Activated naive CD4-positive, alpha-beta T cell treated with anti-CD3 and anti-CD28 coated beads for 36 hours (primary cell): ENCODE results near the gene RNPEPL1. TPM values are rescaled to one million over a fixed set of nuclear protein-coding genes. Genes with fewer than 3 reads are reported as not detected.
"Not testable (repeated sequence)": the region's sequence is repeated elsewhere in the genome, so short reads cannot be mapped to it uniquely, and the experiment has no call there.

Experiments
- CTCF ChIA-PET: fragments of 350-600 bp; sonication (Branson Sonifier 250); formaldehyde crosslinking; loops from one replicate; lab custom pipeline; 2021; ENCODE audit warnings: antibody characterized with exemption; lab: Charles Lee
- DNase-seq: peaks from one replicate; pipeline ENCODE4 v3.0.0-alpha.2; 2020
- H3K27ac Mint-ChIP-seq: one replicate; pipeline ENCODE4 v1.8.0; 2021; ENCODE audit warnings: mild to moderate bottlenecking, mixed read lengths
- H3K27me3 Mint-ChIP-seq: one replicate; pipeline ENCODE4 v1.8.0; 2021; ENCODE audit warnings: low read depth, mixed read lengths
- H3K36me3 Mint-ChIP-seq: one replicate; pipeline ENCODE4 v1.8.0; 2021; ENCODE audit warnings: low read depth, mixed read lengths
- H3K4me1 Mint-ChIP-seq: one replicate; pipeline ENCODE4 v1.8.0; 2021; ENCODE audit warnings: low read depth, mixed read lengths
- H3K4me3 Mint-ChIP-seq: one replicate; pipeline ENCODE4 v1.8.0; 2021; ENCODE audit warnings: mild to moderate bottlenecking, moderate library complexity, mixed read lengths
- H3K9me3 Mint-ChIP-seq: one replicate; pipeline ENCODE4 v1.8.0; 2021; ENCODE audit warnings: mixed read lengths
- intact Hi-C: fragments of 100-400 bp; cut with micrococcal nuclease; formaldehyde crosslinking; loops from one replicate; pipeline ENCODE4 v1.15.1; 2023
- total RNA-seq, 2 experiments: library from RNA; stranded (reverse); gene quantifications; one replicate each; pipeline ENCODE4 v1.2.3, GENCODE V29; 2021

RNPEPL1 gene
- total RNA-seq, 2 experiments from 2014 or later, result 40.3 to 44.3 TPM

GRCh38 chr2:240526521-240526920, 41.8 kb upstream of the RNPEPL1 start:
- peaks cover 23% of the 10 kb centered on the region for H3K9me3 Mint-ChIP-seq
- no peaks in the 10 kb centered on the region for H3K4me1 Mint-ChIP-seq
- intact Hi-C loops, result no loop called here
- CTCF ChIA-PET, result no interaction called here
- H3K4me3 Mint-ChIP-seq, result no peak overlapping the region
- peaks cover 75% of the 10 kb centered on the region for H3K36me3 Mint-ChIP-seq
- DNase-seq, result no peak
- H3K27ac Mint-ChIP-seq, result no peak overlapping the region
- no peaks in the 10 kb centered on the region for H3K27me3 Mint-ChIP-seq

GRCh38 chr2:240527153-240527750, 41.0 kb upstream of the RNPEPL1 start:
- no peak overlapping the region for H3K4me3 Mint-ChIP-seq

GRCh38 chr2:240528406-240529040, 39.8 kb upstream of the RNPEPL1 start:
- Mint-ChIP-seq H3K36me3 (peaks cover 78% of the 10 kb centered on the region), H3K4me1 (no peaks in the 10 kb centered on the region), H3K4me3 (no peak overlapping the region), H3K27ac (no peak overlapping the region), H3K27me3 (no peaks in the 10 kb centered on the region), H3K9me3 (peaks cover 37% of the 10 kb centered on the region)
- intact Hi-C loops, result no loop called here
- no peak for DNase-seq
- CTCF ChIA-PET, result interaction anchor here (0.8 kb wide), 1 partner anchor 14 kb away, joined by 3 read pairs; no protein-coding TSS in a partner anchor

More at GRCh38 chr2:240527153-240527750, 41.0 kb upstream of the RNPEPL1 start:
- H3K27ac Mint-ChIP-seq, result no peak overlapping the region
- H3K4me1 Mint-ChIP-seq, result no peaks in the 10 kb centered on the region
- H3K36me3 Mint-ChIP-seq, result peaks cover 78% of the 10 kb centered on the region
- intact Hi-C loops, result no loop called here
- peaks cover 31% of the 10 kb centered on the region for H3K9me3 Mint-ChIP-seq
- CTCF ChIA-PET, result no interaction called here
- no peaks in the 10 kb centered on the region for H3K27me3 Mint-ChIP-seq
- no peak for DNase-seq

- CTCF ChIA-PET, result interaction anchor here (0.8 kb wide), 1 partner anchor 15 kb away, joined by 3 read pairs; no protein-coding TSS in a partner anchor
- no peak for DNase-seq
- Mint-ChIP-seq H3K9me3 (peaks cover 40% of the 10 kb centered on the region), H3K27me3 (no peaks in the 10 kb centered on the region), H3K4me1 (no peaks in the 10 kb centered on the region), H3K4me3 (no peak overlapping the region), H3K36me3 (peaks cover 79% of the 10 kb centered on the region), H3K27ac (no peak overlapping the region)
- intact Hi-C loops, result no loop called here
Measured at GRCh38 chr2:240529344-240529999, 38.8 kb upstream of the RNPEPL1 start.

GRCh38 chr2:240530181-240530580, 38.1 kb upstream of the RNPEPL1 start:
- no peaks in the 10 kb centered on the region for H3K4me1 Mint-ChIP-seq
- intact Hi-C loops, result no loop called here
- H3K4me3 Mint-ChIP-seq, result no peak overlapping the region
- no peak for DNase-seq
- peaks cover 79% of the 10 kb centered on the region for H3K36me3 Mint-ChIP-seq
- CTCF ChIA-PET, result interaction anchor here (1.3 kb wide), 1 partner anchor 27 kb away, joined by 3 read pairs; no protein-coding TSS in a partner anchor
- H3K27me3 Mint-ChIP-seq, result no peaks in the 10 kb centered on the region
- H3K9me3 Mint-ChIP-seq, result peaks cover 35% of the 10 kb centered on the region
- H3K27ac Mint-ChIP-seq, result no peak overlapping the region

GRCh38 chr2:240531038-240531437, 37.2 kb upstream of the RNPEPL1 start:
- CTCF ChIA-PET, result interaction anchor here (1.3 kb wide), 1 partner anchor 26 kb away, joined by 3 read pairs; no protein-coding TSS in a partner anchor
- no peaks in the 10 kb centered on the region for H3K4me1 Mint-ChIP-seq
- intact Hi-C loops, result no loop called here

GRCh38 chr2:240532031-240532775, 36.1 kb upstream of the RNPEPL1 start:
- no peak for DNase-seq
- H3K27me3 Mint-ChIP-seq, result no peaks in the 10 kb centered on the region
- intact Hi-C loops, result no loop called here
- no peak overlapping the region for H3K4me3 Mint-ChIP-seq
- CTCF ChIA-PET, result no interaction called here
- H3K36me3 Mint-ChIP-seq, result peaks cover 72% of the 10 kb centered on the region
- H3K4me1 Mint-ChIP-seq, result no peaks in the 10 kb centered on the region
- no peak overlapping the region for H3K27ac Mint-ChIP-seq
- peaks cover 28% of the 10 kb centered on the region for H3K9me3 Mint-ChIP-seq

More at GRCh38 chr2:240531038-240531437, 37.2 kb upstream of the RNPEPL1 start:
- Mint-ChIP-seq H3K4me3 (no peak overlapping the region), H3K27me3 (no peaks in the 10 kb centered on the region), H3K27ac (no peak overlapping the region), H3K9me3 (peaks cover 30% of the 10 kb centered on the region), H3K36me3 (peaks cover 80% of the 10 kb centered on the region)
- no peak for DNase-seq

GRCh38 chr2:240538031-240538780, 30.1 kb upstream of the RNPEPL1 start:
- no peak for DNase-seq
- Mint-ChIP-seq H3K27ac (no peak overlapping the region), H3K27me3 (no peaks in the 10 kb centered on the region), H3K4me3 (no peak overlapping the region), H3K36me3 (peaks cover 57% of the 10 kb centered on the region), H3K9me3 (peaks cover 3% of the 10 kb centered on the region), H3K4me1 (peaks cover 6% of the 10 kb centered on the region)
- intact Hi-C loops, result no loop called here
- CTCF ChIA-PET, result no interaction called here

GRCh38 chr2:240539101-240539500, 29.2 kb upstream of the RNPEPL1 start:
- H3K27me3 Mint-ChIP-seq, H3K9me3 Mint-ChIP-seq, H3K27ac Mint-ChIP-seq, intact Hi-C loops, DNase-seq, H3K4me3 Mint-ChIP-seq, CTCF ChIA-PET, H3K4me1 Mint-ChIP-seq: not testable (repeated sequence)
- peaks cover 52% of the 10 kb centered on the region for H3K36me3 Mint-ChIP-seq

- CTCF ChIA-PET, result no interaction called here
- intact Hi-C loops, result no loop called here
Measured at GRCh38 chr2:240539906-240540305, 28.4 kb upstream of the RNPEPL1 start.

GRCh38 chr2:240551288-240551687, 17.0 kb upstream of the RNPEPL1 start:
- H3K27ac Mint-ChIP-seq, result no peak overlapping the region
- intact Hi-C loops, result no loop called here

More at GRCh38 chr2:240539906-240540305, 28.4 kb upstream of the RNPEPL1 start:
- peaks cover 48% of the 10 kb centered on the region for H3K36me3 Mint-ChIP-seq
- no peak for DNase-seq
- peaks cover 6% of the 10 kb centered on the region for H3K4me1 Mint-ChIP-seq
- no peak overlapping the region for H3K4me3 Mint-ChIP-seq
- H3K27ac Mint-ChIP-seq, result no peak overlapping the region
- no peaks in the 10 kb centered on the region for H3K27me3 Mint-ChIP-seq
- no peaks in the 10 kb centered on the region for H3K9me3 Mint-ChIP-seq

More at GRCh38 chr2:240551288-240551687, 17.0 kb upstream of the RNPEPL1 start:
- Mint-ChIP-seq H3K9me3 (peaks cover 14% of the 10 kb centered on the region), H3K4me1 (peaks cover 8% of the 10 kb centered on the region), H3K4me3 (no peak overlapping the region), H3K36me3 (peaks cover 32% of the 10 kb centered on the region), H3K27me3 (no peaks in the 10 kb centered on the region)
- DNase-seq, result no peak
- CTCF ChIA-PET, result interaction anchor here (0.6 to 1.3 kb wide), 3 partner anchors 15 to 209 kb away, joined by 3 to 6 read pairs (median 3); no protein-coding TSS in a partner anchor
